ENCODE results near the gene ELOVL5. TPM values are rescaled to one million over a fixed set of nuclear protein-coding genes. Genes with fewer than 3 reads are reported as not detected.

ELOVL5 gene
- total and polyA plus RNA-seq, 12 donors = 31.4 to 1,320 (median 161) TPM

GRCh38 chr6:53359843-53360092, 11.0 kb upstream of the ELOVL5 start:
- no peak for TF ChIP-seq POLR2A (IDR thresholded peaks at IDR 0.05)
- TF ChIP-seq, protein P1, sequence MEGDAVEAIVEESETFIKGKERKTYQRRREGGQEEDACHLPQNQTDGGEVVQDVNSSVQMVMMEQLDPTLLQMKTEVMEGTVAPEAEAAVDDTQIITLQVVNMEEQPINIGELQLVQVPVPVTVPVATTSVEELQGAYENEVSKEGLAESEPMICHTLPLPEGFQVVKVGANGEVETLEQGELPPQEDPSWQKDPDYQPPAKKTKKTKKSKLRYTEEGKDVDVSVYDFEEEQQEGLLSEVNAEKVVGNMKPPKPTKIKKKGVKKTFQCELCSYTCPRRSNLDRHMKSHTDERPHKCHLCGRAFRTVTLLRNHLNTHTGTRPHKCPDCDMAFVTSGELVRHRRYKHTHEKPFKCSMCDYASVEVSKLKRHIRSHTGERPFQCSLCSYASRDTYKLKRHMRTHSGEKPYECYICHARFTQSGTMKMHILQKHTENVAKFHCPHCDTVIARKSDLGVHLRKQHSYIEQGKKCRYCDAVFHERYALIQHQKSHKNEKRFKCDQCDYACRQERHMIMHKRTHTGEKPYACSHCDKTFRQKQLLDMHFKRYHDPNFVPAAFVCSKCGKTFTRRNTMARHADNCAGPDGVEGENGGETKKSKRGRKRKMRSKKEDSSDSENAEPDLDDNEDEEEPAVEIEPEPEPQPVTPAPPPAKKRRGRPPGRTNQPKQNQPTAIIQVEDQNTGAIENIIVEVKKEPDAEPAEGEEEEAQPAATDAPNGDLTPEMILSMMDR (IDR thresholded peaks at IDR 0.05) = peak in 1 of 6 experiments; percentile 1
- DNase-seq = no peak
- intact Hi-C loops (cut with DNase I) = loop anchor here in 1 of 2 donors (10.0 kb wide), 1 partner anchor 55 kb away; no protein-coding TSS in a partner anchor
- H3K9me3 ChIP-seq (replicated peaks in 1 of 3) = no peaks in the 10 kb centered on the region
- H3K27ac ChIP-seq = peak overlapping the region; percentile 82 to 98 (median 97)
- H3K4me3 ChIP-seq = peak overlapping the region in 2 of 4 donors; percentile 44 to 61
- no peaks in the 10 kb centered on the region for H3K36me3 ChIP-seq (replicated peaks in 1 of 2)
- WGBS, 4 donors = 1 to 2% (median 1%) methylated on average over 10 of the region's 10 CpGs
- H3K27me3 ChIP-seq = no peaks in the 10 kb centered on the region
- peaks cover 14 to 18% of the 10 kb centered on the region in 2 donors for H3K4me1 ChIP-seq (replicated peaks in 1 of 2)

GRCh38 chr6:53359095-53359842, 10.5 kb upstream of the ELOVL5 start:
- 0% methylated on average over 35 to 73 of the region's 73 CpGs for WGBS, 4 donors
- Histone ChIP-seq H3K27ac (peak overlapping the region; percentile 82 to 98 (median 97)), H3K9me3 (replicated peaks in 1 of 3) (no peaks in the 10 kb centered on the region), H3K27me3 (no peaks in the 10 kb centered on the region), H3K36me3 (replicated peaks in 1 of 2) (no peaks in the 10 kb centered on the region), H3K4me1 (replicated peaks in 1 of 2) (peaks cover 14 to 18% of the 10 kb centered on the region in 2 donors), H3K4me3 (peak overlapping the region in 3 of 4 donors; percentile 23 to 61 (median 44))
- intact Hi-C loops (cut with DNase I) = no loop called here
- peak; percentile 96 to 98 (median 97) for DNase-seq
- TF ChIP-seq, protein P1 (IDR thresholded peaks at IDR 0.05) = no peak
- peak; percentile 90 to 94 for TF ChIP-seq POLR2A (IDR thresholded peaks at IDR 0.05)

- Histone ChIP-seq H3K9me3 (replicated peaks in 1 of 3) (no peaks in the 10 kb centered on the region), H3K27me3 (no peaks in the 10 kb centered on the region), H3K4me3 (peak overlapping the region in 3 of 4 donors; percentile 23 to 61 (median 44)), H3K36me3 (replicated peaks in 1 of 2) (no peaks in the 10 kb centered on the region), H3K4me1 (replicated peaks in 1 of 2) (peaks cover 14 to 18% of the 10 kb centered on the region in 2 donors), H3K27ac (peak overlapping the region; percentile 82 to 98 (median 97))
- no peak for TF ChIP-seq POLR2A (IDR thresholded peaks at IDR 0.05)
- TF ChIP-seq, protein P1 (IDR thresholded peaks at IDR 0.05) = no peak
- intact Hi-C loops (cut with DNase I) = no loop called here
- no peak for DNase-seq
- WGBS, 4 donors = 23 to 35% (median 29%) methylated on average over 16 to 17 of the region's 17 CpGs
These were observed 9.8 kb upstream of the ELOVL5 start for GRCh38 chr6:53358440-53359094.

DNA sequence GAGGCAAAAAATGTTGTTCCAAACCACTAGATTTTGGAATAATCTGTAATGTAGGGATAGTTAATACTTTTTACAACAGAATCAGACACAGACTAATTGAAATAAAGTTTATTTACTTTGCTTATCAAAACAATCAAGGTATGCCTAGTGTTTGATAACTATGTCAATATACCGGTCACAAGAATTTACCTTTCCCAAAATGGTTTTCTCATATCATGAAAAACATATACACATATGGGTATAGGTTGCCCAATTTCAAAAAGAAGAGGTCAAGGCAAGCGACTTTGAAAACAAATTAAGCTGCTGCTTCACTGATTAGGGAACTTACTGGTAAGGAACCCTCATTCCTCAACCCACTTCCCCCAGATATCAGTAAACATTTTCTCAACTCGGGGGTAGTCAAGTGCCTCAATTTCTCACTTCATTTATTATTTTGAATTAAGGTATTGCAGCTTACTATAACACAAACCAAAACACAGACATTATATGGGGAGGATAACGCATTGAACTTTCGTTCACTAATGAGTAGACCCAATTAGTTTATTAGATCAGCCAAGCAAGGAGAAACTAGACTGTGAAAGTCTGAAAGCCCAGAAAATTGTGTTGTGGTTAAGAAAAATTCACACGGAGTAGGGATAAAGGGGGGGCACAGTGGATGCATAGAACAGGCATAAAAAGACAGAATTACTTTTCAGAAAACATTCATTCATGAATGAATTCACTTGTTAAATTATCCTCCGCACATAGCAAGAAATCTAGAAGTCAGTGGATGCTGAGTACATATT, 9.0 kb upstream of the ELOVL5 start:
- Histone ChIP-seq H3K4me3 (no peak overlapping the region), H3K27me3 (no peaks in the 10 kb centered on the region), H3K36me3 (replicated peaks in 1 of 2) (no peaks in the 10 kb centered on the region), H3K27ac (peak overlapping the region in 1 of 5 donors; percentile 97), H3K9me3 (replicated peaks in 1 of 3) (no peaks in the 10 kb centered on the region), H3K4me1 (replicated peaks in 1 of 2) (peaks cover 14 to 18% of the 10 kb centered on the region in 2 donors)
- intact Hi-C loops (cut with DNase I) = no loop called here
- no peak for TF ChIP-seq POLR2A (IDR thresholded peaks at IDR 0.05)
- TF ChIP-seq, protein P1 (IDR thresholded peaks at IDR 0.05) = no peak
- DNase-seq = no peak
- 84 to 89% (median 88%) methylated on average over 7 of the region's 7 CpGs for WGBS, 4 donors

Measured in adrenal gland (tissue), 12 donors.